Activated CD4-positive, alpha-beta T cell treated with anti-CD3 and anti-CD28 coated beads, Interleukin-2, Interleukin-6, amounts not matched to agents 100 ng/mL and 50 ng/mL, durations not matched to agents 16 hours and 8 hours (primary cell): ENCODE measurements around the gene PTPRG.
A peak's percentile ranks its signal among the peaks of the same experiment; 100 is the strongest.

Source experiments
- DNase-seq: peaks from one replicate; pipeline ENCODE4 v3.0.0-alpha.2; 2020

The PTPRG gene

GRCh38 chr3:62142331-62143085 is 581.1 kb downstream of the PTPRG start:
- DNase-seq, result no peak

- DNase-seq, result no peak
These were observed 582.6 kb downstream of the PTPRG start for GRCh38 chr3:62143843-62144450.

- DNase-seq, result no peak
These were observed 583.1 kb downstream of the PTPRG start for GRCh38 chr3:62144482-62144881.

GRCh38 chr3:62145086-62145757 is 583.9 kb downstream of the PTPRG start:
- DNase-seq, result peak; percentile 3

- no peak for DNase-seq
These were observed 588.2 kb downstream of the PTPRG start for GRCh38 chr3:62149539-62149938.

GRCh38 chr3:62149962-62150361 is 588.6 kb downstream of the PTPRG start:
- DNase-seq, result no peak

GRCh38 chr3:62151591-62151990 is 590.2 kb downstream of the PTPRG start:
- no peak for DNase-seq

- no peak for DNase-seq
These were observed 591.9 kb downstream of the PTPRG start for GRCh38 chr3:62153231-62153630.

- no peak for DNase-seq
These were observed 593.2 kb downstream of the PTPRG start for GRCh38 chr3:62154457-62155148.

- no peak for DNase-seq
These were observed 597.8 kb downstream of the PTPRG start for GRCh38 chr3:62159056-62159708.

GRCh38 chr3:62159709-62160092 is 598.3 kb downstream of the PTPRG start:
- DNase-seq, result no peak

- no peak for DNase-seq
These were observed 600.0 kb downstream of the PTPRG start for GRCh38 chr3:62161371-62161770.

- DNase-seq, result no peak
These were observed 602.8 kb downstream of the PTPRG start for GRCh38 chr3:62164196-62164595.

GRCh38 chr3:62164746-62165145 is 603.4 kb downstream of the PTPRG start:
- DNase-seq, result no peak

GRCh38 chr3:62167566-62168262 is 606.3 kb downstream of the PTPRG start:
- no peak for DNase-seq

GRCh38 chr3:62168356-62168755 is 607.0 kb downstream of the PTPRG start:
- no peak for DNase-seq

- DNase-seq, result no peak
These were observed 608.7 kb downstream of the PTPRG start for GRCh38 chr3:62169906-62170660.

GRCh38 chr3:62171789-62172188 is 610.4 kb downstream of the PTPRG start:
- no peak for DNase-seq

GRCh38 chr3:62172199-62172598 is 610.8 kb downstream of the PTPRG start:
- no peak for DNase-seq

GRCh38 chr3:62173939-62174515 is 612.7 kb downstream of the PTPRG start:
- DNase-seq, result no peak

GRCh38 chr3:62175161-62175560 is 613.8 kb downstream of the PTPRG start:
- no peak for DNase-seq
